Smooth muscle cell (in vitro differentiated cells): ENCODE results near the gene TUBB4B. TPM values are rescaled to one million over a fixed set of nuclear protein-coding genes. Genes with fewer than 3 reads are reported as not detected.

Experiments used
- DNase-seq: peaks from one replicate; lab custom pipeline; 2025; ENCODE audit not compliant: unreplicated experiment; lab: John Stamatoyannopoulos, UW
- H2AFZ ChIP-seq: fragments of 200-600 bp; sonication (generic); 2 replicates; pipeline ENCODE4 v1.6.0; 2016; ENCODE audit warnings: antibody characterized with exemption, low read depth, mild to moderate bottlenecking
- H3F3A ChIP-seq: fragments of 200-600 bp; sonication (generic); 2 replicates; pipeline ENCODE4 v1.6.0; 2017; ENCODE audit warnings: antibody characterized with exemption, low read depth
- H3K27ac ChIP-seq: fragments of 200-600 bp; sonication (generic); 2 replicates; pipeline ENCODE4 v1.5.1; 2016; ENCODE audit warnings: low read depth, mild to moderate bottlenecking
- H3K27me3 ChIP-seq: fragments of 200-600 bp; sonication (generic); 2 replicates; pipeline ENCODE4 v1.6.1; 2016; ENCODE audit warnings: low read depth, mild to moderate bottlenecking
- H3K36me3 ChIP-seq: fragments of 200-600 bp; sonication (generic); 2 replicates; pipeline ENCODE4 v1.5.1; 2016; ENCODE audit warnings: low read depth
- H3K4me1 ChIP-seq: fragments of 200-600 bp; sonication (generic); 2 replicates; pipeline ENCODE4 v1.5.1; 2016; ENCODE audit warnings: low read depth
- H3K4me2 ChIP-seq: fragments of 200-600 bp; sonication (generic); 2 replicates; pipeline ENCODE4 v1.6.0; 2016; ENCODE audit warnings: mild to moderate bottlenecking
- H3K4me3 ChIP-seq: fragments of 200-600 bp; sonication (generic); 2 replicates; pipeline ENCODE4 v1.5.1; 2016; ENCODE audit warnings: mild to moderate bottlenecking
- H3K79me2 ChIP-seq: fragments of 200-600 bp; sonication (generic); 2 replicates; pipeline ENCODE4 v1.6.0; 2016; ENCODE audit warnings: low read depth, mild to moderate bottlenecking
- H3K9ac ChIP-seq: fragments of 200-600 bp; sonication (generic); 2 replicates; pipeline ENCODE4 v1.6.0; 2016; ENCODE audit warnings: low read depth
- H3K9me3 ChIP-seq: fragments of 200-600 bp; sonication (generic); replicated peaks from 2 replicates; pipeline ENCODE4 v1.5.1; 2016; ENCODE audit warnings: low read depth
- H4K20me1 ChIP-seq: fragments of 200-600 bp; sonication (generic); 2 replicates; pipeline ENCODE4 v1.6.0; 2016; ENCODE audit warnings: low read depth
- CTCF ChIP-seq: fragments of 200-600 bp; sonication (generic); IDR thresholded peaks from 2 replicates; pipeline ENCODE4 v1.5.1; 2017; ENCODE audit warnings: borderline replicate concordance, mild to moderate bottlenecking, antibody characterized with exemption; ENCODE audit not compliant: insufficient read depth, poor library complexity, severe bottlenecking
- WGBS: methylation state at CpG from one replicate; pipeline ENCODE4 v1.1.7; 2016; ENCODE audit warnings: low lambda C conversion rate; 5-methylcytosine and 5-hydroxymethylcytosine counted together
- polyA plus RNA-seq: library from polyadenylated mRNA; unstranded; fragments of >200 nt; fragmentation: Nextera tagmentation; extraction: Ambion mirVana; gene quantifications from 2 replicates; pipeline ENCODE4 v1.2.1, GENCODE V29; 2016
- total RNA-seq: library from RNA; depleted of rRNA; stranded (reverse); fragments of >200 nt; gene quantifications from 2 replicates; pipeline ENCODE4 v1.2.3, GENCODE V29; 2014

Gene TUBB4B
- total and polyA plus RNA-seq, 2 experiments from 2014 or later = 164 to 317 TPM

- H3K27me3 ChIP-seq = no peaks in the 10 kb centered on the region
- peaks cover 57% of the 10 kb centered on the region for H3K79me2 ChIP-seq
- no peak overlapping the region for H3K4me3 ChIP-seq
- H3K9me3 ChIP-seq = no peaks in the 10 kb centered on the region
- WGBS = 90% methylated on average over 8 of the region's 8 CpGs
- H3K4me1 ChIP-seq = peaks cover 36% of the 10 kb centered on the region
- H3K27ac ChIP-seq = no peak overlapping the region
- H4K20me1 ChIP-seq = peaks cover 19% of the 10 kb centered on the region
- H3K36me3 ChIP-seq = no peaks in the 10 kb centered on the region
- no peak for DNase-seq
- no peak overlapping the region for H3K9ac ChIP-seq
- no peak for TF ChIP-seq CTCF
- no peak overlapping the region for H3K4me2 ChIP-seq
- no peak overlapping the region for H2AFZ ChIP-seq
- no peaks in the 10 kb centered on the region for H3F3A ChIP-seq
These were observed 38.1 kb upstream of the TUBB4B start for GRCh38 chr9:137202966-137203365.

- H4K20me1 ChIP-seq = peaks cover 1% of the 10 kb centered on the region
- WGBS = 37% methylated on average over 21 of the region's 21 CpGs
- H3K9ac ChIP-seq = peak overlapping the region; percentile 94
- TF ChIP-seq CTCF = no peak
- no peaks in the 10 kb centered on the region for H3K9me3 ChIP-seq
- no peaks in the 10 kb centered on the region for H3K27me3 ChIP-seq
- H3K36me3 ChIP-seq = no peaks in the 10 kb centered on the region
- peaks cover 46% of the 10 kb centered on the region for H3K79me2 ChIP-seq
- no peaks in the 10 kb centered on the region for H3F3A ChIP-seq
- no peak for DNase-seq
- peak overlapping the region; percentile 66 for H3K27ac ChIP-seq
- no peak overlapping the region for H2AFZ ChIP-seq
- peak overlapping the region; percentile 98 for H3K4me3 ChIP-seq
- peaks cover 24% of the 10 kb centered on the region for H3K4me1 ChIP-seq
- H3K4me2 ChIP-seq = peak overlapping the region; percentile 98
These were observed 36.4 kb upstream of the TUBB4B start for GRCh38 chr9:137204731-137205125.

- Histone ChIP-seq H4K20me1 (no peaks in the 10 kb centered on the region), H3K27me3 (no peaks in the 10 kb centered on the region), H3K79me2 (peaks cover 46% of the 10 kb centered on the region), H3K9me3 (no peaks in the 10 kb centered on the region), H3F3A (no peaks in the 10 kb centered on the region), H3K4me1 (peaks cover 23% of the 10 kb centered on the region), H2AFZ (peak within 1 kb of the TSS; percentile 75), H3K36me3 (no peaks in the 10 kb centered on the region), H3K4me2 (peak within 1 kb of the TSS; percentile 98), H3K27ac (peak within 1 kb of the TSS; percentile 66), H3K4me3 (peak within 1 kb of the TSS; percentile 98), H3K9ac (peak within 1 kb of the TSS; percentile 94)
- WGBS = under 1% methylated on average over 96 of the region's 98 CpGs
- no peak for TF ChIP-seq CTCF
- DNase-seq = peak; percentile 76
These were observed 35.7 kb upstream of the TUBB4B start, which contains the start of the genes NDOR1 and TMEM203 for GRCh38 chr9:137205126-137206069. TSS of gene NDOR1 (plus strand) at chr9:137205700. CDS start at chr9:137205778, 78 bp downstream. TSS of gene TMEM203 (minus strand) at chr9:137205648. CDS start at chr9:137205414, 234 bp downstream.
